ENCODE results near the gene TEKT2.

The TEKT2 gene

DNA sequence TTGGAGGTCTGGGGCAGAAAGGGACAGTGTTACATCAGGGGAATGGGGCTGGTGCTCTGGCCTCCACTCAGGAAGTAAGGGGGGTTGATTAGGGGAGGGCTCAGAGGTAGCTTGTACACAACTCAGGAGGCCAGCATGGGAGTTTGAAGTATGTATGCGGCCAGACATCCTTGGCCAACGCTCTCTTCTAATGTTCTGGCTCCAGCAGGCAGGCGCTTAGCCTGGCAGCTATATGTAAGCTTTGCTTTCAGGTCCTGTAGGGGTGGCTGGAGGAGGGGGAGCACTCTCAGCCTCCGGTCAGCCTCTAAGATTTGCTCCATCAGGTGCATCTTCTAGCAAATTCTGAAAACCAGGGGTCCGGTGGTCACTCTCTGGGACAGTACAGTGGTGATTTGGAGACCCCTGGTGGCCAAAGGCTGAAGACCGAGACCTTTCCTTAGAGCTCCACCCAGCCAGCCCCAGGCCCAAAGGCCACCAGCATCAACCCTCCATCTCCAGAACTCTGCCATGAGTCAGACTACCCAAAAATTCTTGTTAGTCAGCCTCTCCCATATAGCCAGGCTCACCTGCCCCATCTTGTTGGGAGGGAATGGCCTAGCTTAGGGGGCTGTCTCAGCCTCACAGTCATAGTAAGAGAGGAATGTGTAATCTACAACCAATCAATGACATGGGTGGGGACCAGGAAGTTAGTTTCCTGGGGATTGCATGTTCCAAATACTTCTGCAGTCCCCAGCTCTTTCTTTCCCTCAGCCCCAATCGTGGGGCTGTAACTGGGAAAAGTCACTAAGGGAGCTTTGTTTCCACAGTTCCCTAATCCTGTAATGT lies 50.8 kb downstream of the TEKT2 start:
- no peak for DNase-seq

DNA sequence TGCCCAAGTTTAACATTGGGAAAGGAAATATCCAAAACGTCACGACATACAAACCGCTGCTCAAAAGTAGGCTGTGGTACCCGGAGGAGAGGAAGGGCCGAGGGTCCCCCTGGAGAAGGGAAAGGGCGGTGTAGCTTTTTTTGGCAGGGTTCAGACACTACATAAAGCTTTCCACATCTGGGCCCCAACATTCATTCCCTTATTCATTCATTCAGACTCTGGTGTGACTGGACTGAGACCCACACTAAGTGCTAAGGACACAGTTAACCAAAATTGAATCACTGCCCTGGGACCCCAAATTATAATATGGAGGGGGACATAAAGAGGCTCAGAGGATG lies 51.4 kb downstream of the TEKT2 start:
- DNase-seq = no peak

DNA sequence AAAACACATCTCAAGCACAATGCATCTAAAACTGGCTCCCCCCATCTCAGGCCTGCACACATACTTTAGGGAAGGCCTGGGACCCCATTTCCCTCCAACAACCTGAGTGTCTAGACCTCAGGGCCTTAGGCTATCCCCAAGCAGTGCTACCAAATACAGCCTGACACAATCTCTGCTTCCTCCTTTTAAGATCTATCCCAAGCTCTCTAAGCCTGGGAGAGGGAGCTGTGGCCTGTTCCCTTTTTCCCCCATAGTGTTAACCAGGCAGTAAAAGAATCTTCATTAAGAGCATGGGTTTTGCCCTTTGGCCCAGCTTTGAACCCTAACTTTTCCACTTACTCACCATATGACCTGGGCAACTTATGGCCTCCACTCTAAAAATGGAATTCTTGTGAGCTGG lies 51.9 kb downstream of the TEKT2 start:
- no peak for DNase-seq

DNA sequence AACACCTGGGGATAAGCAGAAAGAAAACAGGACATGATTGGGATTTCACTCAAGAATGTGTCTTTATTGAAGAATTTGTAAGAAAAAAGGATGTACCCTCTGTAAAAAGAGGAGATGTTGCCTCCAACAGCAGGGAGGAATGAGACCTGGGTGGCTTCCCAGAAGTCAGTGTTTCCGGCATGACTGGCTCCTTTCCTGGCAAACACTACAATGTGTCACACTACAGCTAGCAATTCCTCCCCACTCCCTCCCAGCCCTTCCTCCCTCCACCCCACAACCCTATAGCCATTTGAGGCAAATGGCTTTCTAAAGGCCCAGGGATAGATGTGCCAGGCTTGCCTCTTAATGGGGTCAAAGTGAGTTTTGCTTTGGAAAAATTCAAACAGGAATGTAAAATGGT lies 52.6 kb downstream of the TEKT2 start:
- no peak for DNase-seq

DNA sequence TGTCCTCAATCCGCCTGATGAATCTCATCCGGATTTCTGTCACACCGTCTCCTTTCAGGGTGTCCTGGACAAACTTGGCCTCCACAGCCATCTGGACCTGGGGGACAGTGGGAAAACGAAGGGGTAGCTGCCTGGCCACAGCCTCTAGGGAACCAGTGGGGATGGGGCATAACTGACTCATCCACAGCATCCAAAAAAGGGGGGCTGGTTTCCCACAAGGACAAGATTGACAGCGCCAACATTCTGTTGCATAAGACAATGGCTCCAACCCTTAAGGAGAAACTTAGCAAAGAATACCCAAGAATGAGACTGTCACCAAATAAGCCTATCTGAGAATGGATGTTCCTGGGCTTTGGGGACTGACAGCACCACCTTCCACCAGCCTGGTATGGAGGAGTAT lies 53.3 kb downstream of the TEKT2 start:
- no peak for DNase-seq

DNA sequence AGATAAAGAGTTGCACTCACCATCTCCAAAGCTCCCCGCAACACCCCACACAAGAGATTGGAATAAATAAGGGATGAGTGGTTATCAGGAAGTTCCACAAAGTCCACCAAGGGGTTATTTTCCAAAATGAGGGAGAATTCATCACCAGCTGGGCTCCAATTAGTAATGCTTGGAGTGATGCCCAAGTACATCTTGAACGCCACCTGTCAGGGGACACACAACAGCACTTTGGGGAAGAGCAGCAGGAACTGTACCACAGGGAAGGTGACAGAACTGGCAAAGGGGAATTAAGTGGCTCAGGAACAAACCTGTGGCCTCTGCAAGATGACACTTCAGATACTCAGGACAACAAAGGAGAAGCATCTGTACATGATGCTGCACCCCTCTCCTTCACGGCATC lies 53.9 kb downstream of the TEKT2 start:
- no peak for DNase-seq

All from activated effector memory CD4-positive, alpha-beta T cell treated with Interleukin-2 at 50 U/mL for 16 hours (primary cell).